Measurements from ENCODE around the gene SLC25A33. TPM values are rescaled to one million over a fixed set of nuclear protein-coding genes. Genes with fewer than 3 reads are reported as not detected.

SLC25A33 gene
- total and polyA plus RNA-seq, 12 donors = 1.9 to 10.3 (median 3.3) TPM

- WGBS, 4 donors = 90 to 94% (median 92%) methylated on average over 12 to 14 of the region's 14 CpGs; no CpG with 5 or more reads in 1 of the 4 donors
- Histone ChIP-seq H3K4me1 (replicated peaks in 1 of 2) (peaks cover 0 to 11% of the 10 kb centered on the region in 2 donors), H3K36me3 (replicated peaks in 1 of 2) (peaks cover 0 to 27% of the 10 kb centered on the region in 2 donors), H3K27ac (peak overlapping the region in 1 of 5 donors; percentile 62), H3K4me3 (no peak overlapping the region), H3K27me3 (no peaks in the 10 kb centered on the region), H3K9me3 (replicated peaks in 1 of 3) (no peaks in the 10 kb centered on the region)
- TF ChIP-seq POLR2A (IDR thresholded peaks at IDR 0.05) = no peak
- TF ChIP-seq, protein P1, sequence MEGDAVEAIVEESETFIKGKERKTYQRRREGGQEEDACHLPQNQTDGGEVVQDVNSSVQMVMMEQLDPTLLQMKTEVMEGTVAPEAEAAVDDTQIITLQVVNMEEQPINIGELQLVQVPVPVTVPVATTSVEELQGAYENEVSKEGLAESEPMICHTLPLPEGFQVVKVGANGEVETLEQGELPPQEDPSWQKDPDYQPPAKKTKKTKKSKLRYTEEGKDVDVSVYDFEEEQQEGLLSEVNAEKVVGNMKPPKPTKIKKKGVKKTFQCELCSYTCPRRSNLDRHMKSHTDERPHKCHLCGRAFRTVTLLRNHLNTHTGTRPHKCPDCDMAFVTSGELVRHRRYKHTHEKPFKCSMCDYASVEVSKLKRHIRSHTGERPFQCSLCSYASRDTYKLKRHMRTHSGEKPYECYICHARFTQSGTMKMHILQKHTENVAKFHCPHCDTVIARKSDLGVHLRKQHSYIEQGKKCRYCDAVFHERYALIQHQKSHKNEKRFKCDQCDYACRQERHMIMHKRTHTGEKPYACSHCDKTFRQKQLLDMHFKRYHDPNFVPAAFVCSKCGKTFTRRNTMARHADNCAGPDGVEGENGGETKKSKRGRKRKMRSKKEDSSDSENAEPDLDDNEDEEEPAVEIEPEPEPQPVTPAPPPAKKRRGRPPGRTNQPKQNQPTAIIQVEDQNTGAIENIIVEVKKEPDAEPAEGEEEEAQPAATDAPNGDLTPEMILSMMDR (IDR thresholded peaks at IDR 0.05) = no peak
- no peak for DNase-seq
- intact Hi-C loops (cut with DNase I) = no loop called here
These were observed 64.0 kb downstream of the SLC25A33 start for GRCh38 chr1:9603307-9603706.

DNA sequence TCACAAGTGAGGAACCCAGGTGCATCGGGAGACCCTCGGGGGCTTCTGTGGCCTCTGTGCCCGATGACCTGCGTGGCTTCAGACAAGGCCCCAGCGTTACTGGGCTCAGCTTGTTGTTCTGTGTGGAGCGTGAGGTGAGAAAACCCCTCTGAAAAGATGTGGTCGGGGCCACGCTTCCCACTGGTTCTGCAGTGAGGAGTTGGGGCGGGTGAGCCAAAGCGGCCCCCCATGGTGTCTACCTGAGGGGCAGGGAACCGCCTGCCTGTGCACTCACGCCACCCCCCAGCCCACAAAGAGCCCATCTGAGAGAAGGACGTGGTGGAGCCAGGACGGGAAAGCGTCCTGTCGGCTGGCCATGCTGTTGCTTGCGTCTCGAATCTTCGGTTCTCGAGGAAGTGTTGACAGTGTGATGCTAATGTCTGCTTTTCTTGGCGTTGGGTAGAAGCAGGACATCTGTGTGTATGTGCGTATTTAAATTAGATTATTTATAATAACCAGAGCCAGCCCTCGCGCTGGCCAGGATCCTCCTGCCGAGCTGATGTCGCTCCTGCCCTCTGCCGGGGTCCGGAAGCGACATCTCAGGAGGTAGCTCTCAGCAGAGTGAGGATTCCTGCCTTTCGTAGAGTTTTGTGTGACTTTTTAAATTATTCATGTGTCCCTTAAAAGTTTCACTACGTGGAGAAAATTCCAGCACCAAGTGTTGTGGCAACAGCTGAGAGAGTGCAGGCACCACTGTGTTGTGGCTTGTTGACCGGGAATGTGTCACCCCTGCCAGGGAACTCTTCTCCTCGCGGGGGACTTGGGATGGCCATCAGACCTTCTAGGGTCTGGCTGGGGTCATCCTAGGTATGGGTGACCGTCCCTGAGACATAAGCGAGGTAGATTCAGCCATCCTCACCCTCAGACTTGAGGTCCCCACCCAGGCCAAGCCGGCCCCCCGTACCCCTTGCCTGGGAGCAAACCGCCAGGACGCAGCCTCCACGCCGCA lies 64.8 kb downstream of the SLC25A33 start:
- Histone ChIP-seq H3K27ac (peak overlapping the region in 1 of 5 donors; percentile 62), H3K36me3 (replicated peaks in 1 of 2) (peaks cover 0 to 27% of the 10 kb centered on the region in 2 donors), H3K9me3 (replicated peaks in 1 of 3) (no peaks in the 10 kb centered on the region), H3K4me3 (no peak overlapping the region), H3K27me3 (no peaks in the 10 kb centered on the region), H3K4me1 (replicated peaks in 1 of 2) (peaks cover 0 to 11% of the 10 kb centered on the region in 2 donors)
- WGBS, 4 donors = 89 to 96% (median 92%) methylated on average over 30 to 42 of the region's 42 CpGs
- DNase-seq = peak in 2 of 7 donors; percentile 16 to 81
- intact Hi-C loops (cut with DNase I) = no loop called here
- TF ChIP-seq POLR2A (IDR thresholded peaks at IDR 0.05) = no peak
- TF ChIP-seq, protein P1 (IDR thresholded peaks at IDR 0.05) = no peak

GRCh38 chr1:9604836-9605235 lies 65.6 kb downstream of the SLC25A33 start:
- no peaks in the 10 kb centered on the region for H3K9me3 ChIP-seq (replicated peaks in 1 of 3)
- DNase-seq = no peak
- 90 to 96% (median 93%) methylated on average over 15 of the region's 15 CpGs for WGBS, 4 donors
- peak overlapping the region in 1 of 5 donors; percentile 54 for H3K27ac ChIP-seq
- TF ChIP-seq, protein P1 (IDR thresholded peaks at IDR 0.05) = no peak
- no peak for TF ChIP-seq POLR2A (IDR thresholded peaks at IDR 0.05)
- H3K4me1 ChIP-seq (replicated peaks in 1 of 2) = peaks cover 0 to 11% of the 10 kb centered on the region in 2 donors
- no peaks in the 10 kb centered on the region for H3K27me3 ChIP-seq
- intact Hi-C loops (cut with DNase I) = no loop called here
- H3K4me3 ChIP-seq = no peak overlapping the region
- peaks cover 0 to 27% of the 10 kb centered on the region in 2 donors for H3K36me3 ChIP-seq (replicated peaks in 1 of 2)

- Histone ChIP-seq H3K9me3 (replicated peaks in 1 of 3) (no peaks in the 10 kb centered on the region), H3K4me3 (no peak overlapping the region), H3K4me1 (replicated peaks in 1 of 2) (peaks cover 0 to 11% of the 10 kb centered on the region in 2 donors), H3K36me3 (replicated peaks in 1 of 2) (peaks cover 0 to 23% of the 10 kb centered on the region in 2 donors), H3K27ac (peak overlapping the region in 1 of 5 donors; percentile 54), H3K27me3 (no peaks in the 10 kb centered on the region)
- DNase-seq = peak in 1 of 7 donors; percentile 14
- intact Hi-C loops (cut with DNase I) = no loop called here
- 95 to 98% (median 97%) methylated on average over 8 to 14 of the region's 14 CpGs for WGBS, 4 donors
- TF ChIP-seq POLR2A (IDR thresholded peaks at IDR 0.05) = no peak
- TF ChIP-seq, protein P1 (IDR thresholded peaks at IDR 0.05) = no peak
These were observed 66.7 kb downstream of the SLC25A33 start for GRCh38 chr1:9605946-9606455.

Data from adrenal gland (tissue), 12 donors.